HG03442 (cell line): ENCODE data around the gene MMRN1.

Experiments used
- ATAC-seq: cut with Tn5 transposase; IDR thresholded peaks from one replicate; pipeline ENCODE4 v1.9.1; 2021; ENCODE audit warnings: mild to moderate bottlenecking, moderate library complexity; ENCODE audit not compliant: unreplicated experiment

Gene MMRN1

DNA sequence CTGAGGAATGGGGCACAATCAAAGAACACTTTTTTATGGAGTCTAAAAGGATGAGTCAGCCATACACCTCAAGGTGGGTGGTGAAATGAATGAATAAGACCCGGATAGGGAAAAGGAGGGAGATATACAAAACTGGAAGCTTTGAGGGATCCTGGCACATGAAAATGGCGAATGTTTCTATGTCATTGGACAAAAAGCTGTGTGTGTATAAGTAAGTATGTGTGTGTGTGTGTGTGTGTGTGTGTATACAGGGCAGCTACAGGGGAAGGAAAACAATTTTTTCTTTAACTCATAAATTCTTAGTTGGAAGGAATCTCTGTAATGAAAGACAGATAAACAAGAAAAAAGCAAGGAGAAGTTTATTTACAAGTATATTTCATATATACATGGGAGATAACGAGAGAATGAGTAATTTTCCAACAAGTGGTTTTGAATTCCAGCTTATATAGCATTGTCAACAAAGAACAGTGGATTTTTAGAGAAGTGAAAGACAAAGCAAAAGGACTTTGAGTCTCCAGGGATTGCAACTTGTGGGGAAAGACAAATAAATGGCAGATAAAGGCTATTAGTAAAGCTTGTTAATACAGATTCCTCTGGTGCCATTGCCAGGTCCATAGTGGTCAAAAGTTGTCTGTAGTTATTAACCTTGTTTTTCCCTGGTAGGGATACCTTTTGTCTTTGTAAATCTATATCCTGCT is 99.7 kb downstream of the MMRN1 start:
- no peak for ATAC-seq

GRCh38 chr4:89995006-89995405 is 100.4 kb downstream of the MMRN1 start:
- ATAC-seq = no peak

DNA sequence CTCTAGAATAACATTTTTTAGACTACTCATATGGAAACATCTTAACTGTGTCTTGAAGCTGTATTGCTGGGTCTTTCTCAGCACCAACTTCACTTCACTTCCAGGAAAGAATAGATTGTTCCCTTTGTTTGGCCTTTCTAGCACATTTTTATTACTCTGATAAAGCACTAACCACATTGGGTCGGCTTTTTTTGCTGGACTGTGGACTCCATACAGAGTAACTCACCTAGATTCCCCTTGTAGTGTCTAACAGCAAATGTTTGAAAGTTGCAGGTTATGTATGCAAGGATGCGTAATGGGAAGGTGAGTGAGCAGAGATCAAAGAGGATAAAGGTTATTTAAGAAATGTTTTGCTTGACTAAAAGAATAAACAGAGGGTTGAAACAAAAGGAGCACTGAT is 101.2 kb downstream of the MMRN1 start:
- ATAC-seq = no peak

DNA sequence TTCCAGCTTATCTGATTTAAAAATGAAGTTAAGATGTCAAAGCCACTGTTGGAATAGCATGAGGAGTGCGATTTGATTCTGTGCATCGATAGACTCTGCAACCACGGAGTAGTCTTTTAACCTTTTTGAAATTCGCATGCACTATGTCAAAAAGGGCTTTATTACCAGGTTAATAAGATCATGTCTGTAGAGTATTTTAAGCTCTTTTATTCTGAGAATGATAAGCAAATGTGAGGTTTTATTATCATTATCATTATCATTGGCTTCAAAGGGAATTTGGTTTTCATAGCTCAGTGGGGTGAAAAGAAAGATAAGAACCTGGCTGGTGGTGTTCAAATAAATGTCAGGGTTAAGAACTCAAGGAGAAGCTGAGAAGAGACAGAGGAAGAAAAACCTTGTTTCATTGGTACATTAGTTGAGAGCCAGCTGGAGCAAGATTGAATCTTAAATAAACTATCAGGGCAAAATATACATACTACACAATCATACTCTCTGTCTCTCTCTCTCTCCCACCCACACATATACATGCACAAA is 102.6 kb downstream of the MMRN1 start:
- ATAC-seq = no peak

DNA sequence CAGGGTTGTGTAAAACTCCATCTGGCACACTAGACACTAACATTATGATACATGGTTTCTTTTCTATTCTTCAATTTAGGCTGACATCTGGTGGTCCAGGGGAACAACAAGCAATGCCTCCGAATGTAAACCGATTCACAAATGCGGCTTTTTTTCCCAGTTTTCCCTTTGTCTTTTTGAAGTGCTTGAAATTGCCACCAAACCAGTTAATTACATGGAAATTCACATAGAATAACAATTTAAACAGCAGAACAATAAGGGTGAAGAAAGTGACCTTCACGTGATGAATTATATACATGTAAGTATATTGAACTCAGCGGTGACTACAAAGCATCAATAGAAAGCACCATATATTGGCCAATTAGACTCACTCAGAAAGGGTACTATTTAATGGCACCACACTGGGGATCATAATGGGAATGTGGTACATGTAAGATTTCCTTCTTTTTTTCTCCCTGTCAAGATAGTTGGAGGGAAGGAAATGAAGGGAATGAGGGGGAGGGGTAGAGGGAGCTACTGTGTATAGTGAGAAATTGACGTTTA is 103.9 kb downstream of the MMRN1 start:
- ATAC-seq = no peak

DNA sequence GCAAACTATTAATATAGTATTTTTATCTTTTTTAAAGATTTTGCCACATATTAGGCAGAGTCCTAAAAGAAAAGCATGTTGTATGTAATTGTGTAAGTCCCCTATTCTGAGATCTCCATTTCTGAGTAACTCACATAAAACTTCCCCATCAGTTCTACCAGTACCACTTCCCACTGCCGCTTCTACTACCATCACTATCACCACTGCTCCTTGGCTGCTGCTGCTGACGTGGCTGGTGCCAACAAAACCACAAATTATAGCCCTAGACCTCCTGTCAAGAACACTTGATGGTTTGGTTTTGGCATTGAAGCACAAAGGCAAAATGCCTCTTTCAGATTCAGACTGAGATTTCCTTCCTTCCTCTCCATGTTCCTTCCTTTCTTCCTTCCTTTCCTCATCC is 106.4 kb downstream of the MMRN1 start:
- ATAC-seq = no peak

DNA sequence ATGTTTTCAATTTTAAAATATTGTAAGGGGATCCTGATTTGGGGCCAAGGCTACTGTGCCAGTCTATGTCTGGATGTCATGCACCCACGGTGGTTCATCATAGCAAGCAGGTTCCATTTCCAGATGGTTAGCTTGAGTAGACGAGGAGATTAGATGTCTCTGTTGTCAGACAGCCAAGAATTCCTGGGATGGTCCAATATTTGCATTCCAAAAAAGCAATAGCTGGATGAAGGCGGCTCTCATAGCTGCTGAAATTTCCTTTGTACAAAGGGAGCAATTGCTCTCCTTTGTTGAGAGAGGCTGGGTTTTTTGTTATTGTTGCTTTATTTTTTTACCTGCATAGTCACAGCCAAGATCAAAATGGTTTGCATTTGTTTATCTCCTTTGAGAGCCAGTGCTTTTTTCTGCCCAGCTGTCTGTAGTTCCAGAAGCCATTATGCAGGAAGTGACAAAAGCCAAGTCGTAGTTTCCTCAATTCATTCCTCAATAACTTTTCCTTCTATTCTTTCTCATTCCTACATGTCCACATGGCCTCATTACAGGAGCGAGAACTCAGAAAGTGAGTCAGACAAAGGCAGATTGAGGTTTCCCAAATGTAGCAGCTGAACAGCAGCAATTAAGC is 107.9 kb downstream of the MMRN1 start:
- ATAC-seq = no peak
